Smooth muscle cell (in vitro differentiated cells): ENCODE results near the gene METTL25B. TPM values are rescaled to one million over a fixed set of nuclear protein-coding genes. Genes with fewer than 3 reads are reported as not detected.

ENCODE experiments used
- DNase-seq: peaks from one replicate; lab custom pipeline; 2025; ENCODE audit not compliant: unreplicated experiment; lab: John Stamatoyannopoulos, UW
- H2AFZ ChIP-seq: fragments of 200-600 bp; sonication (generic); 2 replicates; pipeline ENCODE4 v1.6.0; 2016; ENCODE audit warnings: antibody characterized with exemption, low read depth, mild to moderate bottlenecking
- H3F3A ChIP-seq: fragments of 200-600 bp; sonication (generic); 2 replicates; pipeline ENCODE4 v1.6.0; 2017; ENCODE audit warnings: antibody characterized with exemption, low read depth
- H3K27ac ChIP-seq: fragments of 200-600 bp; sonication (generic); 2 replicates; pipeline ENCODE4 v1.5.1; 2016; ENCODE audit warnings: low read depth, mild to moderate bottlenecking
- H3K27me3 ChIP-seq: fragments of 200-600 bp; sonication (generic); 2 replicates; pipeline ENCODE4 v1.6.1; 2016; ENCODE audit warnings: low read depth, mild to moderate bottlenecking
- H3K36me3 ChIP-seq: fragments of 200-600 bp; sonication (generic); 2 replicates; pipeline ENCODE4 v1.5.1; 2016; ENCODE audit warnings: low read depth
- H3K4me1 ChIP-seq: fragments of 200-600 bp; sonication (generic); 2 replicates; pipeline ENCODE4 v1.5.1; 2016; ENCODE audit warnings: low read depth
- H3K4me2 ChIP-seq: fragments of 200-600 bp; sonication (generic); 2 replicates; pipeline ENCODE4 v1.6.0; 2016; ENCODE audit warnings: mild to moderate bottlenecking
- H3K4me3 ChIP-seq: fragments of 200-600 bp; sonication (generic); 2 replicates; pipeline ENCODE4 v1.5.1; 2016; ENCODE audit warnings: mild to moderate bottlenecking
- H3K79me2 ChIP-seq: fragments of 200-600 bp; sonication (generic); 2 replicates; pipeline ENCODE4 v1.6.0; 2016; ENCODE audit warnings: low read depth, mild to moderate bottlenecking
- H3K9ac ChIP-seq: fragments of 200-600 bp; sonication (generic); 2 replicates; pipeline ENCODE4 v1.6.0; 2016; ENCODE audit warnings: low read depth
- H3K9me3 ChIP-seq: fragments of 200-600 bp; sonication (generic); replicated peaks from 2 replicates; pipeline ENCODE4 v1.5.1; 2016; ENCODE audit warnings: low read depth
- H4K20me1 ChIP-seq: fragments of 200-600 bp; sonication (generic); 2 replicates; pipeline ENCODE4 v1.6.0; 2016; ENCODE audit warnings: low read depth
- CTCF ChIP-seq: fragments of 200-600 bp; sonication (generic); IDR thresholded peaks from 2 replicates; pipeline ENCODE4 v1.5.1; 2017; ENCODE audit warnings: borderline replicate concordance, mild to moderate bottlenecking, antibody characterized with exemption; ENCODE audit not compliant: insufficient read depth, poor library complexity, severe bottlenecking
- WGBS: methylation state at CpG from one replicate; pipeline ENCODE4 v1.1.7; 2016; ENCODE audit warnings: low lambda C conversion rate; 5-methylcytosine and 5-hydroxymethylcytosine counted together
- polyA plus RNA-seq: library from polyadenylated mRNA; unstranded; fragments of >200 nt; fragmentation: Nextera tagmentation; extraction: Ambion mirVana; gene quantifications from 2 replicates; pipeline ENCODE4 v1.2.1, GENCODE V29; 2016
- total RNA-seq: library from RNA; depleted of rRNA; stranded (reverse); fragments of >200 nt; gene quantifications from 2 replicates; pipeline ENCODE4 v1.2.3, GENCODE V29; 2014

The METTL25B gene
- total and polyA plus RNA-seq, 2 experiments from 2014 or later: 11.0 to 17.5 TPM

DNA sequence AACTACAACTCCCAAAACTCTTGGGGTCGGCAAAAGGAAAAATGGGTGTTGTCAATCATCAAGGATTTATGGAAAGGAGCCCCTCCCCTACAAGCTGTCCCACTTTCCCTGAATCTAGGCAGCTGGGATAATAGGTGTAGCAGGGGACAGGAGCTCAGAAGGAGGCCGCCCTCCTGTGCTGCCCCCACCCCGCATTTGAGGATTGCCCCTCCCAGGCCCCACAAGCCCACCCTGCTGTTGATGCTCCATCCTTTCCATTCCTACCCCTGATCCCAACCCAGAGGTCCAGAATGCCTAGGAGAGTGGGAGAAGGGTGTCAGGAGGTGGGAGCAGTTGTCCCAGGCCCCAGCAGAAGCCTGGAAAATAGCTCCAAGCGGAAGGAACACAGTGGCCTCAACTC, 14.5 kb downstream of the METTL25B start:
- no peaks in the 10 kb centered on the region for H3K36me3 ChIP-seq
- 96% methylated on average over 4 of the region's 4 CpGs for WGBS
- H3K27ac ChIP-seq: peak overlapping the region; percentile 21
- DNase-seq: no peak
- no peak overlapping the region for H3K4me2 ChIP-seq
- H2AFZ ChIP-seq: no peak overlapping the region
- no peak overlapping the region for H3K9ac ChIP-seq
- no peaks in the 10 kb centered on the region for H4K20me1 ChIP-seq
- H3F3A ChIP-seq: peaks cover 15% of the 10 kb centered on the region
- no peak for TF ChIP-seq CTCF
- no peak overlapping the region for H3K4me3 ChIP-seq
- no peaks in the 10 kb centered on the region for H3K9me3 ChIP-seq
- H3K27me3 ChIP-seq: no peaks in the 10 kb centered on the region
- H3K4me1 ChIP-seq: peaks cover 29% of the 10 kb centered on the region
- H3K79me2 ChIP-seq: peaks cover 48% of the 10 kb centered on the region

- H3K79me2 ChIP-seq: peaks cover 55% of the 10 kb centered on the region
- WGBS: 92% methylated on average over 12 of the region's 14 CpGs
- H3K4me3 ChIP-seq: no peak overlapping the region
- H3K4me1 ChIP-seq: peaks cover 38% of the 10 kb centered on the region
- no peak for DNase-seq
- H3K9ac ChIP-seq: no peak overlapping the region
- H3K36me3 ChIP-seq: no peaks in the 10 kb centered on the region
- H3K27me3 ChIP-seq: no peaks in the 10 kb centered on the region
- H4K20me1 ChIP-seq: no peaks in the 10 kb centered on the region
- no peak overlapping the region for H3K27ac ChIP-seq
- no peaks in the 10 kb centered on the region for H3K9me3 ChIP-seq
- TF ChIP-seq CTCF: no peak
- no peak overlapping the region for H3K4me2 ChIP-seq
- peaks cover 17% of the 10 kb centered on the region for H3F3A ChIP-seq
- H2AFZ ChIP-seq: no peak overlapping the region
Measured at GRCh38 chr1:156743367-156744302, 15.4 kb downstream of the METTL25B start.

- Histone ChIP-seq H3K9me3 (no peaks in the 10 kb centered on the region), H3K79me2 (peaks cover 55% of the 10 kb centered on the region), H3F3A (peaks cover 20% of the 10 kb centered on the region), H2AFZ (no peak overlapping the region), H3K9ac (no peak overlapping the region), H3K27ac (no peak overlapping the region), H4K20me1 (no peaks in the 10 kb centered on the region), H3K4me3 (no peak overlapping the region), H3K27me3 (no peaks in the 10 kb centered on the region), H3K36me3 (no peaks in the 10 kb centered on the region), H3K4me1 (peaks cover 45% of the 10 kb centered on the region), H3K4me2 (no peak overlapping the region)
- no peak for TF ChIP-seq CTCF
- WGBS: 83% methylated on average over 1 of the region's 12 CpGs
- DNase-seq: no peak
Measured at GRCh38 chr1:156744344-156744743, 16.1 kb downstream of the METTL25B start.
